Loucy (cell line): ENCODE results near the gene PAPSS2.

Source experiments
- CTCF ChIP-seq: fragments of 200-600 bp; sonication (generic); conservative IDR thresholded peaks from 2 replicates; pipeline ENCODE4 v1.5.1; 2014; ENCODE audit warnings: mild to moderate bottlenecking, antibody characterized with exemption, low read length
- EZH2phosphoT487 ChIP-seq: fragments of 200-600 bp; IDR thresholded peaks from 2 replicates; pipeline ENCODE4 v1.6.1; 2018; ENCODE audit warnings: antibody characterized with exemption, mild to moderate bottlenecking, moderate library complexity, borderline replicate concordance

DNA sequence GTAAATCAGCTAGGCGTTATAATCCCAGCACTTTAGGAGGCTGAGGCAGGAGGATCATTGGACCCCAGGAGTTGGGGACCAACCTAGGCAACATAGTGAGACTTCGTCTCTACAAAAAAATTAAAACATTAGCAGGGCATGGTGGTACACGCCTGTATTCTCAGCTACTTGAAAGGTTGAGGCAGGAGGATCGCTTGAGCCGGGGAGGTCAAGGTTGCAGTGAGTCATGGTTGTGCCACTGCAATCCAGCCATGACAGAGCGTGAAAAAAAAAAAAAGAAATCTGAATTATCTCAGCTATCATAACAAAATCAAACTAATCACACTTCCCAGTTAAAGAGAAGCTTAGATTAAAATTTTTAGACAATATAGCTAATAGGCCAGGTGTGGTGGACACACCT is 123.0 kb downstream of the PAPSS2 start:
- no peak for TF ChIP-seq CTCF
- TF ChIP-seq EZH2phosphoT487, result no peak
